Kidney (tissue), 14 donors: ENCODE measurements around the gene BHLHA15. TPM values are rescaled to one million over a fixed set of nuclear protein-coding genes. Genes with fewer than 3 reads are reported as not detected.
"Not testable (repeated sequence)": the region's sequence is repeated elsewhere in the genome, so short reads cannot be mapped to it uniquely, and the experiment has no call there.

Source experiments
- DNase-seq, 5 donors: peaks; one replicate each; pipeline ENCODE4 v3.0.0-alpha.2; 2013 to 2020
- FAIRE-seq: peaks from 2 replicates; lab custom pipeline; 2012; peaks lifted over from hg19 to GRCh38; lab: Jason Lieb, UNC
- H3K27ac ChIP-seq, 2 donors: one replicate each; pipeline ENCODE4 v1.7.0; 2013; ENCODE audit warnings: low read depth in 2 of 2, low read length in 2 of 2, inconsistent platforms in 1 of 2
- H3K27me3 ChIP-seq: one replicate; pipeline ENCODE4 v1.7.1; 2013; ENCODE audit warnings: low read length, inconsistent platforms; ENCODE audit not compliant: control insufficient read depth, insufficient read depth
- H3K36me3 ChIP-seq, 3 donors: one replicate each; pipeline versions ENCODE4 v1.7.0 to v1.7.1; 2013; ENCODE audit warnings: low read length in 3 of 3, control low read depth in 1 of 3, inconsistent platforms in 1 of 3; ENCODE audit not compliant: insufficient read depth in 3 of 3, control insufficient read depth in 2 of 3
- H3K4me1 ChIP-seq, 3 donors: one replicate each; pipeline versions ENCODE4 v1.7.0 to v1.7.1; 2013; ENCODE audit warnings: low read length in 3 of 3, inconsistent platforms in 1 of 3, low read depth in 1 of 3; ENCODE audit not compliant: control insufficient read depth in 2 of 3, insufficient read depth in 2 of 3
- H3K4me3 ChIP-seq, 3 donors: one replicate each; pipeline versions ENCODE4 v1.7.0 to v1.8.1; 2013; ENCODE audit warnings: low read length in 3 of 3, control low read depth in 1 of 3, inconsistent platforms in 1 of 3
- H3K9ac ChIP-seq, 3 donors: one replicate each; pipeline versions ENCODE4 v1.7.0 to v1.7.1; 2013; ENCODE audit warnings: low read length in 3 of 3, control low read depth in 1 of 3, inconsistent platforms in 1 of 3
- H3K9me3 ChIP-seq, 3 donors: one replicate each; pipeline versions ENCODE4 v1.7.0 to v1.7.1; 2013; ENCODE audit warnings: low read length in 3 of 3, control low read depth in 1 of 3, inconsistent platforms in 1 of 3; ENCODE audit not compliant: control insufficient read depth in 2 of 3, insufficient read depth in 1 of 3
- intact Hi-C: fragments of 100-400 bp; cut with DNase I; formaldehyde crosslinking; loops from one replicate; pipeline ENCODE4 v1.11.1; 2022
- polyA plus RNA-seq: library from polyadenylated mRNA; stranded (reverse); fragments of 350-450 nt; fragmentation: Illumina TruSeq; extraction: RNeasy Lipid Tissue Mini Kit (QIAGEN cat#74804); gene quantifications from one replicate; pipeline ENCODE4 v1.2.3, GENCODE V29; 2014; ENCODE audit warnings: low read depth, low replicate concordance; ENCODE audit not compliant: insufficient read depth
- total RNA-seq: library from RNA; stranded (reverse); fragmentation: NEBNext Ultra II Directional; extraction: Animal tissue kit (Norgen Biotek cat#: 25700); gene quantifications from one replicate; pipeline ENCODE4 v1.2.1, GENCODE V29; 2021
- TF ChIP-seq, protein P1 (sequence below): IDR thresholded peaks from 3 replicates; pipeline ENCODE4 v1.5.1; 2012; ENCODE audit warnings: mild to moderate bottlenecking, moderate library complexity, borderline replicate concordance; ENCODE audit not compliant: insufficient read depth; ENCODE audit errors: extremely low read depth
- donor health status: control.
- donor health status: control.
- donor health status: control.
- donor health status: control.
- donor health status: control.
- donor health status: DM: yes; HTN: yes; CAD: no.
- donor health status: Normal renal cell carcinoma (clear cell type).

BHLHA15 gene
- total and polyA plus RNA-seq, 2 donors from 2014 or later = 3.1 TPM; not detected in 1

DNA sequence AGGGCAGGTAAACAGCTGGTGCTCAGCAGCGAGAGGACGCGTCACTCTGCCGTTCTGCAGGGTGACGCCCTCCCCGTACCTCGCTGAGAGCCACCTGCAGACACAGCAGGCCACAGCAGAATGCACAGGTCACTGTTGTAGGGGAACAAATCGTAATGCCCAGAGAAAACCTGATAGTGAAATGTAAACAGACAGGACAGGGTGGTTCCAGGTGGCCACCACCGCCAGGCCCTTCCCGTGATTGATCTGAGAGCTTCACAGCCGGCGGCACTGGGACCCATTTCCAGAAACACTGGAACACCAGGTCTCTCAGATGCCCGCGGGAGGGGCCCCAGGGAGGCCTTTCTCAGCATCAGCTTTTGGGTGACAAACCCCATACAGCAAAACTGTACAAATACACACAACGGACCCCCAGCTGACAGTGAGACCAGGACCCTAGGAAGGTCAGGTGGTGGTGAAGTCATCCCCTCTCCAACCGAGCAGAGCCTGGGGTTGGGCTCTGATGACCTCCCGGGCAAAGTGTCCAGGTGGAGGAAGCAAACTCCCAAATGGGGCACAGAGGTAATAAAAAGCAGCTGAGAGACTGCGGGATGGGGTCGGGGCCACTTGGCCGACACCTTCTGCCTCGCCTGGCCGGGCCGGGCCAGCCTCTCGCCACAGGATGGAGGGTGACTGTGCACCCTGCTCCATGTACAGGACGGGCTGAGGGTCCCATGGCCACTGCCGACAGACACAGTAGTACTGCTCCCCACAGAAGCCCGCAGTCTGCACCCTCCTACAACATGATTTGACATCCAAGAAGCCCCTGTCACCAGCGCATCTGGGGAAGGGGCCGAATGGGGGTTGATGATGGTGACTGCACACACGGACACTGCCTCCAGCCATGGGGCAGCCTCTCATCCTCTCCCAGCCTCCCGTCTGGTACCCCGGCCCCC is 4.6 kb downstream of the BHLHA15 start:
- H3K4me1 ChIP-seq = no peaks in the 10 kb centered on the region
- no peak overlapping the region for H3K27ac ChIP-seq
- no peak for FAIRE-seq
- H3K9ac ChIP-seq = no peak overlapping the region
- H3K36me3 ChIP-seq = no peaks in the 10 kb centered on the region
- TF ChIP-seq, protein P1, sequence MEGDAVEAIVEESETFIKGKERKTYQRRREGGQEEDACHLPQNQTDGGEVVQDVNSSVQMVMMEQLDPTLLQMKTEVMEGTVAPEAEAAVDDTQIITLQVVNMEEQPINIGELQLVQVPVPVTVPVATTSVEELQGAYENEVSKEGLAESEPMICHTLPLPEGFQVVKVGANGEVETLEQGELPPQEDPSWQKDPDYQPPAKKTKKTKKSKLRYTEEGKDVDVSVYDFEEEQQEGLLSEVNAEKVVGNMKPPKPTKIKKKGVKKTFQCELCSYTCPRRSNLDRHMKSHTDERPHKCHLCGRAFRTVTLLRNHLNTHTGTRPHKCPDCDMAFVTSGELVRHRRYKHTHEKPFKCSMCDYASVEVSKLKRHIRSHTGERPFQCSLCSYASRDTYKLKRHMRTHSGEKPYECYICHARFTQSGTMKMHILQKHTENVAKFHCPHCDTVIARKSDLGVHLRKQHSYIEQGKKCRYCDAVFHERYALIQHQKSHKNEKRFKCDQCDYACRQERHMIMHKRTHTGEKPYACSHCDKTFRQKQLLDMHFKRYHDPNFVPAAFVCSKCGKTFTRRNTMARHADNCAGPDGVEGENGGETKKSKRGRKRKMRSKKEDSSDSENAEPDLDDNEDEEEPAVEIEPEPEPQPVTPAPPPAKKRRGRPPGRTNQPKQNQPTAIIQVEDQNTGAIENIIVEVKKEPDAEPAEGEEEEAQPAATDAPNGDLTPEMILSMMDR = no peak
- no peaks in the 10 kb centered on the region for H3K9me3 ChIP-seq
- H3K27me3 ChIP-seq = no peaks in the 10 kb centered on the region
- no peak overlapping the region for H3K4me3 ChIP-seq
- peak in 2 of 5 donors; percentile 35 to 65 for DNase-seq
- intact Hi-C loops = no loop called here

DNA sequence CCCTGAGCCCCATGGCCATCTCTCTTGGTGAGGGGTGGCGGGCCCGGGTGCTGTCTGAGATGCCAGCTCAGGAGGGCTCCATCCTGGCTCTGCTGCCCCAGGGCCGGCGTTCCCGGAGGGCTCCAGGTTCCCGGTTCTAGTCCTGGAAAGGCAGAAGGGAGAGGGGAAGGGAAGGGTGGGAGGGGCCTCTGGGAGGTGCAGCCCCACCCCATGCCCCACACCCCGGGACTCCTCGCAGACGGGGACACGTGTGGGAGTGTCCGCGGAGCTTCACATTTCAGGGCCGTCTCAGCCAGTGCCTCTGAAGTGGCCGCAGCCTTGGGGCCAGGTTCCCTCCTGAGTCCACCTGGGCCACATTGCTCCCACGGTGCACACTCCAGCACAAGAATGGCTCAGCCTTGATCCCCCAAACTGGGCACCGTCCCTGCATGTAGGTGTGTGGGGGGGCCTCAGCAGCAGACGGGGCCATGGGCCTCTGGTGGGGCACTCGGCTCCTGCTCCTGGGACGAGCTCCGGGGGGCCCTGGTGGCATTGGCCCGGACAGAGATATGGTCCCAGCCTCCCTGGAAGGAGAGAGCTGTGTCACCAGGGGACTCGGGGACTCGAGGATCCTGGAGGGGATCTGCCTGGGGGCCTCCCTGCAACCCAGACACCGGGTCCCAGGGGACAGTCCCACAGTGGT is 5.8 kb downstream of the BHLHA15 start:
- TF ChIP-seq, protein P1 = no peak
- Histone ChIP-seq H3K4me3 (no peak overlapping the region), H3K36me3 (no peaks in the 10 kb centered on the region), H3K4me1 (no peaks in the 10 kb centered on the region), H3K27ac (no peak overlapping the region), H3K27me3 (no peaks in the 10 kb centered on the region), H3K9ac (no peak overlapping the region), H3K9me3 (no peaks in the 10 kb centered on the region)
- DNase-seq (peak in 1 of 5 donors; percentile 72), FAIRE-seq (no peak)
- intact Hi-C loops = no loop called here

DNA sequence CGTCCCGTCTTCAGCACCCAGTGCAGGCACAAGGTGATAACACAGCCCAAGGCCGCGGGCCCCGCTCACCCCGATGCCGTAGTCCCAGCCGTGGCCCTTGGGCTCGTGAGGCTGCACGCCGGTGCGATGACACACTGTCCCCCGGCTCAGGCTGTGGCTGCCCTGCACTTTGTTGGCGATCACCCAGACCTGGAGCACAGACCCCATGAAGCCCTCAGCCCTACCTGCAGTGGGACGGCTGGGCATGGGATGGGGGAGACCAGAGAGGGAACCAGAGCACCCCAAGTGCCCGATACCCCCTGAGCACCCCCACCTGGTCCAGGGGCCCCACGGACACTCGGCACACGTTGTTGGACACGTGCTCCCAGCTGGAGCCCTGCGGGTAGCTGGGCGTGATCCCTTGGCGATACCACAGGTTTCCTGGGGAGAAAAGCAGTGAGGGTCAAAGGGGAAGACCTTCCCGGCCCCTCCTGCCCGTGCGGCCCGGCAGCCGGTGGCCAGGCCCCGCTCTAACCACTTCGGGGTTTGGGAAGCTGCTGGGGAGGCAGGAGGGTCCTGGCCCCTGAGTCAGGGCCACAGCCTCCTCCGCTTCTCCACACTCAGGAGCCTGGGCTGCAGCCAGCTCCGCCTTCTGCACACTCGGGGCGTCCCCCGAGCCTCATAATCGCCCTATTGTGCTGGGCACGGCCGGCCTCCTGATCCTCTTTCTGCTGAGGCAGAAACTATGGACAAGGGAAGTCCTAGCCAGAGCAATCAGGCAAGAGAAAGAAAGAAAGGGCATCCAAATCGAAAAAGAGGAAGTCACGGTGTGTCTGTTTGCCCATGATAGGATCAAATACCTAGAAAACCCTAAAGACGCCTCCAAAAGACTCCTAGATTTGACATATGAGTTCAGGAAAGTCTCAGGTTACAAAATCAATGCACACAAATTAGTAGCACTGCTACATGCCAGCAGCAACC is 6.7 kb downstream of the BHLHA15 start:
- no peak overlapping the region for H3K4me3 ChIP-seq
- H3K27ac ChIP-seq = no peak overlapping the region
- no peaks in the 10 kb centered on the region for H3K9me3 ChIP-seq
- H3K36me3 ChIP-seq = no peaks in the 10 kb centered on the region
- H3K4me1 ChIP-seq = no peaks in the 10 kb centered on the region
- FAIRE-seq (no peak), DNase-seq (peak in 1 of 5 donors; percentile 71)
- intact Hi-C loops = no loop called here
- TF ChIP-seq, protein P1 = no peak
- no peak overlapping the region for H3K9ac ChIP-seq
- no peaks in the 10 kb centered on the region for H3K27me3 ChIP-seq

DNA sequence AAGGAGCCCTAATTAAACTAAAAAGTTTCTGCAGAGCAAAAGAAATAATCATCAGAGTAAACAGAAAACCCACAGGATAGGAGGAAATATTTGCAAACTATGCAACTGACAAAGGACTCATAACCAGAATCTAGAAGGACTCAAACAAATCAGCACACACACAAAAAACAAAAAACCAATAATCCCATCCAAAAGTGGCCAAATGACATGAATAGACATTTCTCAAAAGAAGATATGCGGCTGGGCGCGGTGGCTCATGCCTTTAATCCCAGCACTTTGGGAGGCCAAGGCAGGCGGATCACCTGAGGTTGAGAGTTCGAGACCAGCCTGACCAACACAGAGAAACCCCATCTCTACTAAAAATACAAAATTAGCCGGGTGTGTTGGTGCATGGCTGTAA is 8.1 kb downstream of the BHLHA15 start:
- not testable (repeated sequence) for H3K4me3 ChIP-seq, H3K36me3 ChIP-seq, FAIRE-seq

More for the DNA sequence above, 8.1 kb downstream of the BHLHA15 start:
- H3K9me3 ChIP-seq, H3K27ac ChIP-seq, H3K4me1 ChIP-seq, intact Hi-C loops, H3K27me3 ChIP-seq, H3K9ac ChIP-seq: not testable (repeated sequence)
- peak in 1 of 5 donors; percentile 38 for DNase-seq
